A673 (cell line): ENCODE results near the gene MED31.

ENCODE experiments used
- CTCF ChIP-seq: fragments of 300-800, 200-600 bp; sonication (generic); conservative IDR thresholded peaks from 2 replicates; pipeline ENCODE4 v1.5.1; 2017; ENCODE audit warnings: low read depth, mild to moderate bottlenecking, antibody characterized with exemption, low read length, moderate library complexity, mixed read lengths
- EZH2 ChIP-seq: fragments of 200-600 bp; sonication (generic); IDR thresholded peaks from 2 replicates; pipeline ENCODE4 v1.6.1; 2017; ENCODE audit warnings: borderline replicate concordance, low read depth, mild to moderate bottlenecking, mixed read lengths, antibody characterized with exemption, low read length; ENCODE audit not compliant: poor library complexity, severe bottlenecking

DNA sequence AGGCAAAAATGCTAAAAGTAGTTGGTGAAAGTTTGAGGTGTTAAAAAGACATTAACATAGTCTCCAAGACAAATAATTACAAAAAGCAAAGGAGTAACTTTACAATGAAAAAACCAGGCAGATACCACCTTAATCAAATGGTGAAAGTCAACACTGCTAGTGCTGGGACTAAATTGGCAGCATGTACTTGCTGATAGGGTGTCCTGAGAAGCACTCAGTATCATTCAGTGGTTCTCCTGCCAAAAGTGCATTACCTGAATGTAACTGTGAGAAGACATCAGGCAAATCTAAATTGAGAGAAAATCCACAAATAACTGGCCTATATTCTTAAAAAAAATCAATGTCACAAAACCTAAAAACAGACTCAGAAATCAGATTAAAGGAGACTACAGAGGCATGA, 18.9 kb downstream of the MED31 start:
- TF ChIP-seq CTCF (no peak), EZH2 (no peak)
